Lower leg skin (tissue), 3 donors: ENCODE results near the gene GAS2L2.

Source experiments
- POLR2A ChIP-seq, 2 donors: fragments of 450-650 bp; IDR thresholded peaks; one replicate each; pipeline ENCODE4 v1.6.1; 2016 to 2017; ENCODE audit warnings: antibody characterized with exemption in 2 of 2, mild to moderate bottlenecking in 1 of 2, moderate library complexity in 1 of 2
- TF ChIP-seq, protein P1 (sequence below), 3 donors: fragments of 450-650 bp; IDR thresholded peaks; one replicate each; pipeline ENCODE4 v1.5.1; 2016; ENCODE audit warnings: antibody characterized with exemption in 3 of 3, mild to moderate bottlenecking in 3 of 3, moderate library complexity in 2 of 3

DNA sequence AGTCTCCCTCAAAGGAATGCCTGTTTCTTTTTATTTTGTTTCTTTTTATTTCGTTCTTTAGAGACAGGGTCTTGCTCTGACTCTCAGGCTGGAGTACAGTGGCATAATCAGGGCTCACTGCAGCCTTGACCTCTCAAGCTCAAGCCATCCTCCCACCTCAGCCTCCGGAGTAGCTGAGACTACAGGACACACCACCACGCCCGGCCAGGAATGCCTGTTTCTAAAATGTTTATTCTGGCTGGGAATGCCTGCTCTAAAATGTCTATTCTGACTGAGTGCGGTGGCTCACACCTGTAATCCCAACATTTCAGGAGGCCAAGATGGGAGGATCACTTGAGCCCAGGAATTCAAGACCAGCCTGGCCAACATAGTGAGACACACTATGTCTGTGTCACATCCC, 44.9 kb upstream of the GAS2L2 start:
- TF ChIP-seq, protein P1, sequence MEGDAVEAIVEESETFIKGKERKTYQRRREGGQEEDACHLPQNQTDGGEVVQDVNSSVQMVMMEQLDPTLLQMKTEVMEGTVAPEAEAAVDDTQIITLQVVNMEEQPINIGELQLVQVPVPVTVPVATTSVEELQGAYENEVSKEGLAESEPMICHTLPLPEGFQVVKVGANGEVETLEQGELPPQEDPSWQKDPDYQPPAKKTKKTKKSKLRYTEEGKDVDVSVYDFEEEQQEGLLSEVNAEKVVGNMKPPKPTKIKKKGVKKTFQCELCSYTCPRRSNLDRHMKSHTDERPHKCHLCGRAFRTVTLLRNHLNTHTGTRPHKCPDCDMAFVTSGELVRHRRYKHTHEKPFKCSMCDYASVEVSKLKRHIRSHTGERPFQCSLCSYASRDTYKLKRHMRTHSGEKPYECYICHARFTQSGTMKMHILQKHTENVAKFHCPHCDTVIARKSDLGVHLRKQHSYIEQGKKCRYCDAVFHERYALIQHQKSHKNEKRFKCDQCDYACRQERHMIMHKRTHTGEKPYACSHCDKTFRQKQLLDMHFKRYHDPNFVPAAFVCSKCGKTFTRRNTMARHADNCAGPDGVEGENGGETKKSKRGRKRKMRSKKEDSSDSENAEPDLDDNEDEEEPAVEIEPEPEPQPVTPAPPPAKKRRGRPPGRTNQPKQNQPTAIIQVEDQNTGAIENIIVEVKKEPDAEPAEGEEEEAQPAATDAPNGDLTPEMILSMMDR (IDR thresholded peaks at IDR 0.05), result no peak
- TF ChIP-seq POLR2A (IDR thresholded peaks at IDR 0.05), result no peak
